NCI-H1105 treated with DMSO at 0.1 percent for 48 hours (cell line): Measurements from ENCODE around the gene ABHD1.
"Not testable (repeated sequence)": the region's sequence is repeated elsewhere in the genome, so short reads cannot be mapped to it uniquely, and the experiment has no call there.

Experiments
- DNase-seq: peaks from one replicate; lab custom pipeline; 2025; lab: John Stamatoyannopoulos, UW

ABHD1 gene

DNA sequence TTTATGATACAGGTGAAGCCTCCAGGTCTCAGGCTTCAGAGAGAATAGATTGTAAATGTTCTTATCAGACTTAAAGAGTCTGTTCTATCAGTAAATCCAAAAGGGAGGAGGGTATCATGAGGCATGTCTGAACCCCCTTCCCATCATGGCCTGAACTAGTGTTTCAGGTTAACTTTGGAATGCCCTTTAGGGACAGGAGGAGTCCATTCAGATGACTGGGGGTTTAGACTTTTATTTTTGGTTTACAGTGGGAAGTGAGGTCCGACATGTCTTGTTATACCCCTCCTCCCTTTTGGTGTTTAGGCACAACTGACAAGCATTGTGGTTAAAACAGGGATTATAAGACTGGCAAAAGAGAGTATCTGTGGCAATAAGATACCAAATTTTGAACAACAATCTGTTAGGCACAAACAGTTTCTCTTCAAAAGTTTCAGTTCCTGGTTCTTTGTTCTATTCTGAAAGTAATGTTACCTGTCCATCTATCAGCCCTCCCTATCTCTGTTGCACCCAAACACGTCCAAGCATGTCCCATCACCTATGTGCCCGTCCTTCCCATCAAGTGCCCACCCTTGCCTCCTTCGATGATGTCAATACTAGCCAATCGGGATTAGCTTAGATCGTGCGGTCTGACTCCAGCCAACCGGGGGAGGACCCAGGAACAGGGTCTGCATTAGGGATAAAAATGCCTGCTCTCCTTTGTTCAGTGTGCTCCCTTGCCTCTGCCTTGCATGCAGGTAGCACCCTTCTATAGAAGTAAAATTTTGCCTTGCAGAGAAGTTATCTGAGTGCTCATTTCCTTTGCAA lies 41.5 kb downstream of the ABHD1 start:
- DNase-seq: no peak

- DNase-seq: no peak
Observed at GRCh38 chr2:27170581-27171337, 47.1 kb downstream of the ABHD1 start.

DNA sequence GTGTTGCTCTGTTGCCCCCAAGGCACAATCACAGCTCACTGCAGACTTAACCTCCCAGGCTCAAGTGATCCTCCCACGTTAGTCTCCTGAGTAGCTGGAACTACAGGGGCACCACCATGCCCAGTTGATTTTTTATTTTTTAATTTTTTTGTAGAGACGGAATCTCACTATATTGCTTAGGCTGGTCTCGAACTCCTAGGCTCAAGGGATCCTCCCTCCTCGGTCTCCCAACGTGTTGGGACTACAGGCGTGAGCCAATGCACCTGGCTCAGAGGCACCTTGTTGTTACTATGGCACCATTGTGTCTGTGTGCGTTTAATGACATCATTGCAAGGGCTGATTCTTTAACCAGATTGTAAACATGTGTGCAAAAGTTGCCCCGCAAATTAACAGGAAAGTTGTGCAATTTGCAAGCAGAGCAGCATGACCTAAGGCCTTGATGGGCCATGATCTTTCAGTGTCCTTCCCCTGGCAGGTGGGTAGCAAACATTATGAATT lies 47.8 kb downstream of the ABHD1 start:
- no peak for DNase-seq

DNA sequence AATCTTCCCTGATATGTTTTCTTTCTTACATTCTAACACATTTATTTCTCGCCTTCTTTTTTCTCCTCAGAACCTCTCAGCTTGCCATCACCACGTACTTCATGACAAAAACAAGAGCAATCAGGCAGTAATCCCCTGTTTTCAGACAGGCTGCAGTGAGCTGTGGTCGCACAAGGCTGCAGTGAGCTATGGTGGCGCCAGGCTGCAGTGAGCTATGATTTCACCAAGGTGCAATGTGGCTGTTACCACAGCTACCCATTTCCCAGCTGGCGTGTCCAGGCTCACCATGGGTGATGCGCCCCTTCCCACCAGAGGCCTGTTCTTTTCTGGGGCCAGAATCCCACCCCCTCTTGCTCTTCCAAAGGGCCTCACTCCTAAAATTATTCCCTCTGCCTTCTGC lies 51.0 kb downstream of the ABHD1 start:
- no peak for DNase-seq

DNA sequence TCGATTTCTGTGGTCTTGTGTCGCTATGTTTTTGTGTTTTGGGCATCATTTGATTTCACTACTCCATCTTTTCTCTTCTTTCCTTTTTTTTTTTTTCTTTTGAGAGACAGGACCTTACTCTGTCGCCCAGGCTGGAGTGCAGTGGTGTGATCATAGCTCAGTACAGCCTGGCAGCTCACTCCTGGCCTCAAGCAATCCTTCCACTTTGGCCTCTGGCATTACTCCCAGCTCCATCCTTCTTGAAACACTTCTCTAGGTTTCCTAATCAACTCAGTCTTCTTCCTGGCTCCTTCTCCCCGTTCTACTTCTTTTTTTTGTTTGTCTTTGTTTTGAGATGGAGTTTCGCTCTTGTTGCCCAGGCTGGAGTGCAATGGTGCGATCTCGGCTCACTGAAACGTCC lies 51.7 kb downstream of the ABHD1 start:
- DNase-seq: no peak

DNA sequence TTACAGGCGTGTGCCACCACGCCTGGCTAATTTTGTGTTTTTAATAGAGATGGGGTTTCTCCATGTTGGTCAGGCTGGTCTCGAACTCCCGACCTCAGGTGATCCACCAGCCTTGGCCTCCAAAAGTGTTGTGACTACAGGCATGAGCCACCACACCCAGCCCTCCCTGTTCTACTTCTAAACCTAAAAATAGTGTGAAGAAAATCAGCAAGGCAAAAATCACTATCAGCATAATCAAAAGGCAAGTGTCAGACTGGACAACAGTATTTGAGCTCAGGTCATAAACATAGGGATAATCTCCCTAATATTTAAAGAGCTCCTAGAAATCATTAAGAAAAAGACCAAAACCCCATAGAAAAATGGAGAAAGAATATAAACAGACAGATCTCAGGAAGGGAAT lies 52.2 kb downstream of the ABHD1 start:
- not testable (repeated sequence) for DNase-seq

DNA sequence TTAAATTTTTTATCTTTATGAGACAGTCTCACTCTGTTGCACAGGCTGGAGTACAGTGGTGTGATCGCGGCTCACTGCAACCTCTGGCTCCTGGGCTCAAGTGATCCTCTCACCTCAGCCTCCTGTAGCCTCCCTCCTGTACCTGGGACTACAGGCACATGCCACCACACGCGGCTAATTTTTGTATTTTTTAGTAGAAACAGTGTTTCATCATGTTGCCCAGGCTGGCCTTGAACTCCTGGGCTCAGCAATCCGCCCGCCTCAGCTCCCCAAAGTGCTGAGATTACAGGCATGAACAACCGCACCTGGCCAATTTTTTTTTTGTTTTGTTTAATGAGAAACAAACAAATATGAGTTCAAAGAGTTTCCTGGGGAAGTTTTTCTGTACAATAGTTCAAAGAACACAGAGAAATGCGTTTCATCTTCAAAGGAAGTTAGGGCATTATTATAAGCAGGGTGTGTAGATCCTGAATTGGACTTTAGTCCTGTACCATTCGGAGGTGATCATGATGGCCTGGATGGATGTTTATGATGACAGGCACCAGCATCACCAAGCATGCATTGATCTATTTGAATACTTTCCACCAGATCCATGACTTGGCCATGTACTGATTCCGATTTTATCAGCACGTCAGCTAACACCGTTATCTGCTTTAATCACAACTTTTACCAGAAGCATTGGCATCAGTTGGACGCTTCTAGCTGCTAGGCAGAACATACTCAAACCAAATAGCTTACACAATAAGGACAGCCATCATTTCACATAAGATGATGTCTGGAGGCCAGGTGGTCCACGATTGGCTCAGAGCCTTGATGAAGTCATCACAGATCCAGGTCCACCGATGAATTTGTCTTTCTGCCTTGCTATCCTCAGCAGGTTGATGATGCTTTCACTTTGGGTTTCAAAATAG lies 54.1 kb downstream of the ABHD1 start:
- DNase-seq: no peak

DNA sequence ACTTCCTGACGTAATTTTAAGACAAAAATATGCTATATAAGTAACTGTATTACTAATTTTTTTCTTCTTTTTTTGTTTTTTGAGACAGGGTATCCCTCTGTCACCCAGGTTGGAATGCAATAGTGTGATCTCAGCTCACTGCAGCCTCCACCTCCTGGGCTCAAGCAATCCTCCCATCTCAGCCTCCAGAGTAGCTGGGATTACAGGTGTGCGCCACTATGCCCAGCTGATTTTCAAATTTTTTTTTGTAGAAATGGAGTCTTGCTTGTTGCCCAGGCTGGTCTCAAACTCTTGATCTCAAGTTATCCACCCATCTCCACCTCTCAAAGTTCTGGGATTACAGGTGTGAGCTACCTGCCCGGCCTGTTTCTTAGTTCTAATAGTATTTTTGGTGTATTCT lies 54.9 kb downstream of the ABHD1 start:
- DNase-seq: no peak

DNA sequence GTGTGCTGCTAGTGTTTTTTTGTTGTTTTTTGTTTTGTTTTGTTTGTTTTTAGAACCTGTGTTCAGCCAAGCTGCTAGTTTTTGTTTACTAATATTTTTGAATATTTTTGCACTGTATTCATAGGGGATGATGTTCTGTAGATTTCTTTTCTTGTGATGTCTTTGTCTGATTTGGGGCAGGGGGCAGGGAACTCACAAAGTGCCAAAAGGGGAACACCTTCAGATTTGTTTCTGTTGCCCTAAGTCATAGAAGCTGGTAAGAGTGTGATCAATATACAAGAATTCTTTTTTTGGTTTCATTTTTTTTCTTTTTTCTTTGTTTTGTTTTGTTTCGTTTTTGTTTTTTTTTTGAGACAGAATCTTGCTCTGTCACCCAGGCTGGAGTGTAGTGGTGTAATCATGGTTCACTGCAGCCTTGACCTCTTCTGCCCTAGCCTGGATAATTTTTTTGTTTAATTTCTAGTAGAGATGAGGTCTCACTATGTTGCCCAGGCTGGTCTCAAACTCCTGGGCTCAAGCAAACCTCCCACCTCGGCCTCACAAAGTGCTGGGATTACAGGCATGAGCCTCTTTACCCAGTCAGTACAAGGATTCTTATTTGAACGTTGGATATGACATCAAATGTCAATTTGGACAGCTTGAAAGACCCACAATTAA lies 55.9 kb downstream of the ABHD1 start:
- no peak for DNase-seq
